Sigmoid colon (tissue), 3 donors: ENCODE data around the gene FMN2.

ENCODE experiments used
- POLR2A ChIP-seq, 2 donors: fragments of 450-650 bp; IDR thresholded peaks; one replicate each; pipeline ENCODE4 v1.6.1; 2016; ENCODE audit warnings: antibody characterized with exemption in 2 of 2, mild to moderate bottlenecking in 2 of 2, moderate library complexity in 2 of 2
- TF ChIP-seq, protein P1 (sequence below), 4 experiments: fragments of 450-650 bp in 3 of 4; fragments of 200-600 bp in 1 of 4; IDR thresholded peaks; one replicate each; pipeline ENCODE4 v1.5.1; 2016 to 2019; ENCODE audit warnings: antibody characterized with exemption in 4 of 4, mild to moderate bottlenecking in 3 of 4, moderate library complexity in 2 of 4

DNA sequence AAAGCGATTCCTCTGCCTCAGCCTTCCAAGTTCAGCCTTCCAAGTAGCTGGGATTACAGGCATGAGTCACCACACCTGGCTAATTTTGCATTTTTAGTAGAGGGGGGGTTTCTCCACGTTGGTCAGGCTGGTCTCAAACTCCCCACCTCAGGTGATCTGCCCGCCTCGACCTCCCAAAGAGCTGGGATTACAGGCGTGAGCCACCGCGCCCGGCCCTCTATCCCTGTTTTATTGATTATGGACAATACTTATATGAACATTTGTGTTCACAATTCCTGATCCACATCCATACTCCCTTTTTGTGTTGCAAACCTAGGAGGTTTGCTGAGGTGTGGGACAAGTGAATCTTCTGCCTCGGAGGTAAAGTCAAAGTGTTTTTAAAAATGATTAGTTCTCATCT lies 275.0 kb downstream of the FMN2 start:
- TF ChIP-seq, protein P1, sequence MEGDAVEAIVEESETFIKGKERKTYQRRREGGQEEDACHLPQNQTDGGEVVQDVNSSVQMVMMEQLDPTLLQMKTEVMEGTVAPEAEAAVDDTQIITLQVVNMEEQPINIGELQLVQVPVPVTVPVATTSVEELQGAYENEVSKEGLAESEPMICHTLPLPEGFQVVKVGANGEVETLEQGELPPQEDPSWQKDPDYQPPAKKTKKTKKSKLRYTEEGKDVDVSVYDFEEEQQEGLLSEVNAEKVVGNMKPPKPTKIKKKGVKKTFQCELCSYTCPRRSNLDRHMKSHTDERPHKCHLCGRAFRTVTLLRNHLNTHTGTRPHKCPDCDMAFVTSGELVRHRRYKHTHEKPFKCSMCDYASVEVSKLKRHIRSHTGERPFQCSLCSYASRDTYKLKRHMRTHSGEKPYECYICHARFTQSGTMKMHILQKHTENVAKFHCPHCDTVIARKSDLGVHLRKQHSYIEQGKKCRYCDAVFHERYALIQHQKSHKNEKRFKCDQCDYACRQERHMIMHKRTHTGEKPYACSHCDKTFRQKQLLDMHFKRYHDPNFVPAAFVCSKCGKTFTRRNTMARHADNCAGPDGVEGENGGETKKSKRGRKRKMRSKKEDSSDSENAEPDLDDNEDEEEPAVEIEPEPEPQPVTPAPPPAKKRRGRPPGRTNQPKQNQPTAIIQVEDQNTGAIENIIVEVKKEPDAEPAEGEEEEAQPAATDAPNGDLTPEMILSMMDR (IDR thresholded peaks at IDR 0.05) = no peak
- TF ChIP-seq POLR2A (IDR thresholded peaks at IDR 0.05) = no peak
